Liver (tissue), 9 donors: ENCODE results near the gene RASSF1. TPM values are rescaled to one million over a fixed set of nuclear protein-coding genes. Genes with fewer than 3 reads are reported as not detected.
A peak's percentile ranks its signal among the peaks of the same experiment; 100 is the strongest.

Experiments
- DNase-seq: peaks from one replicate; pipeline ENCODE4 v3.0.0-alpha.2; 2017; ENCODE audit warnings: low spot score
- H3K27ac ChIP-seq, 2 donors: one replicate each; pipeline ENCODE4 v1.7.0; 2013; ENCODE audit warnings: inconsistent platforms in 2 of 2, low read length in 2 of 2, control low read depth in 1 of 2, low read depth in 1 of 2, mild to moderate bottlenecking in 1 of 2
- H3K27me3 ChIP-seq, 4 donors: one replicate each; pipeline versions ENCODE4 v1.6.1 to v1.7.0; 2013; ENCODE audit warnings: low read length in 3 of 4, inconsistent platforms in 1 of 4, mild to moderate bottlenecking in 1 of 4, moderate library complexity in 1 of 4; ENCODE audit not compliant: control insufficient read depth in 4 of 4, insufficient read depth in 4 of 4
- H3K36me3 ChIP-seq, 4 donors: one replicate each; pipeline versions ENCODE4 v1.6.1 to v1.7.0; 2013; ENCODE audit warnings: low read length in 3 of 4, mild to moderate bottlenecking in 3 of 4, low read depth in 1 of 4, moderate library complexity in 1 of 4; ENCODE audit not compliant: control insufficient read depth in 4 of 4, insufficient read depth in 3 of 4
- H3K4me1 ChIP-seq, 4 donors: one replicate each; pipeline versions ENCODE4 v1.6.1 to v1.7.0; 2013; ENCODE audit warnings: low read length in 3 of 4, mild to moderate bottlenecking in 3 of 4, moderate library complexity in 1 of 4; ENCODE audit not compliant: control insufficient read depth in 4 of 4, insufficient read depth in 4 of 4
- H3K4me3 ChIP-seq, 3 donors: one replicate each; pipeline versions ENCODE4 v1.6.1 to v1.7.0; 2013; ENCODE audit warnings: low read length in 3 of 3, control low read depth in 1 of 3, low read depth in 1 of 3, mild to moderate bottlenecking in 1 of 3
- H3K9ac ChIP-seq, 2 donors: one replicate each; pipeline ENCODE4 v1.7.0; 2013; ENCODE audit warnings: low read length in 2 of 2, mild to moderate bottlenecking in 2 of 2, moderate library complexity in 2 of 2, control low read depth in 1 of 2, low read depth in 1 of 2
- H3K9me3 ChIP-seq, 4 donors: one replicate each; pipeline versions ENCODE4 v1.6.1 to v1.7.0; 2013; ENCODE audit warnings: low read length in 3 of 4; ENCODE audit not compliant: control insufficient read depth in 4 of 4
- ATF3 ChIP-seq: IDR thresholded peaks from 2 replicates; pipeline ENCODE4 v1.6.1; 2016; ENCODE audit warnings: antibody characterized with exemption
- CTCF ChIP-seq: fragments of 150-350 bp; IDR thresholded peaks from 2 replicates; pipeline ENCODE4 v1.5.1; 2017; ENCODE audit warnings: improper control_type of control experiment, low read depth, low read length; ENCODE audit not compliant: missing input control
- EGR1 ChIP-seq, 2 donors: IDR thresholded peaks; 2 replicates each; pipeline ENCODE4 v1.6.1; 2016 to 2018; ENCODE audit warnings: antibody characterized with exemption in 2 of 2, low read depth in 2 of 2
- FOXA1 ChIP-seq: IDR thresholded peaks from 2 replicates; pipeline ENCODE4 v1.6.1; 2016; ENCODE audit warnings: antibody characterized with exemption
- FOXA2 ChIP-seq: IDR thresholded peaks from 2 replicates; pipeline ENCODE4 v1.6.1; 2016; ENCODE audit warnings: antibody characterized with exemption
- GABPA ChIP-seq, 2 donors: IDR thresholded peaks in 1 of 2; conservative IDR thresholded peaks in 1 of 2; 2 replicates each; pipeline ENCODE4 v1.6.1; 2016; ENCODE audit warnings: antibody characterized with exemption in 2 of 2, mild to moderate bottlenecking in 1 of 2, moderate library complexity in 1 of 2
- HNF4A ChIP-seq, 2 donors: conservative IDR thresholded peaks; 2 replicates each; pipeline ENCODE4 v1.6.1; 2016; ENCODE audit warnings: antibody characterized with exemption in 2 of 2, mild to moderate bottlenecking in 2 of 2
- HNF4G ChIP-seq: IDR thresholded peaks from 2 replicates; pipeline ENCODE4 v1.6.1; 2016; ENCODE audit warnings: antibody characterized with exemption
- JUND ChIP-seq, 2 donors: IDR thresholded peaks; 2 replicates each; pipeline ENCODE4 v1.6.1; 2016; ENCODE audit warnings: antibody characterized with exemption in 2 of 2
- MAX ChIP-seq: IDR thresholded peaks from 2 replicates; pipeline ENCODE4 v1.6.1; 2016; ENCODE audit warnings: antibody characterized with exemption
- NR2F2 ChIP-seq: IDR thresholded peaks from 2 replicates; pipeline ENCODE4 v1.6.1; 2016; ENCODE audit warnings: antibody characterized with exemption
- RAD21 ChIP-seq, 2 donors: IDR thresholded peaks; 2 replicates each; pipeline ENCODE4 v1.6.1; 2016; ENCODE audit warnings: antibody characterized with exemption in 2 of 2, mild to moderate bottlenecking in 2 of 2
- REST ChIP-seq: IDR thresholded peaks from 2 replicates; pipeline ENCODE4 v1.6.1; 2016; ENCODE audit warnings: antibody characterized with exemption, mild to moderate bottlenecking
- RXRA ChIP-seq, 2 donors: IDR thresholded peaks; 2 replicates each; pipeline ENCODE4 v1.6.1; 2017 to 2018; ENCODE audit warnings: antibody characterized with exemption in 2 of 2, mild to moderate bottlenecking in 1 of 2
- SP1 ChIP-seq: IDR thresholded peaks from 2 replicates; pipeline ENCODE4 v1.6.1; 2018; ENCODE audit warnings: antibody characterized with exemption, mild to moderate bottlenecking
- TAF1 ChIP-seq: conservative IDR thresholded peaks from 2 replicates; pipeline ENCODE4 v1.6.1; 2016; ENCODE audit warnings: antibody characterized with exemption, mild to moderate bottlenecking
- YY1 ChIP-seq: IDR thresholded peaks from 2 replicates; pipeline ENCODE4 v1.6.1; 2016; ENCODE audit warnings: antibody characterized with exemption, mild to moderate bottlenecking
- WGBS: extraction: QIAGEN DNeasy Blood & Tissue Kit; methylation state at CpG from one replicate; pipeline ENCODE4 v1.1.7; 2013; 5-methylcytosine and 5-hydroxymethylcytosine counted together
- polyA plus RNA-seq, 2 donors: library from polyadenylated mRNA; stranded (reverse) in 1 of 2; unstranded in 1 of 2; fragments of 200-250 nt in 1 of 2; fragments of >200 nt in 1 of 2; fragmentation: Nextera tagmentation in 1 of 2; extraction: Ambion mirVana in 1 of 2; gene quantifications; one replicate each; pipeline versions ENCODE4 v1.2.1 to v1.2.3, GENCODE V29; 2013 to 2015
- total RNA-seq, 2 donors: library from RNA; depleted of rRNA; stranded (reverse); fragments of >200 nt; gene quantifications; one replicate each; pipeline ENCODE4 v1.2.3, GENCODE V29; 2014
- donor health status: healthy.
- donor health status: healthy.
- donor health status: healthy.
- donor health status: healthy.
- donor health status: healthy.

RASSF1 gene
- total and polyA plus RNA-seq, 4 donors: 6.5 to 13.2 (median 11.2) TPM

- Histone ChIP-seq H3K9me3 (no peaks in the 10 kb centered on the region), H3K4me3 (peak overlapping the region; percentile 81 to 96 (median 95)), H3K27me3 (no peaks in the 10 kb centered on the region), H3K36me3 (peaks cover 0 to 14% (median 4%) of the 10 kb centered on the region in 4 donors), H3K9ac (peak overlapping the region; percentile 86 to 97), H3K27ac (peak overlapping the region; percentile 98 to 99), H3K4me1 (peaks cover 15 to 66% (median 53%) of the 10 kb centered on the region in 4 donors)
- TF ChIP-seq CTCF (peak; percentile 19), FOXA1 (no peak)
- under 1% methylated on average over 45 of the region's 45 CpGs for WGBS
- DNase-seq: peak; percentile 77
Observed at GRCh38 chr3:50320853-50321335, 19.7 kb downstream of the RASSF1 start.

- Histone ChIP-seq H3K9me3 (no peaks in the 10 kb centered on the region), H3K27me3 (no peaks in the 10 kb centered on the region), H3K9ac (peak overlapping the region; percentile 86 to 97), H3K36me3 (peaks cover 0 to 10% (median 2%) of the 10 kb centered on the region in 4 donors), H3K4me1 (peaks cover 15 to 62% (median 53%) of the 10 kb centered on the region in 4 donors), H3K27ac (peak overlapping the region; percentile 98 to 99), H3K4me3 (peak overlapping the region; percentile 81 to 96 (median 95))
- no peak for DNase-seq
- 80% methylated on average over 29 of the region's 29 CpGs for WGBS
- TF ChIP-seq EGR1 (IDR thresholded peaks at IDR 0.05; ENCODE audit: low read depth in 2 of 2): no peak
- TF ChIP-seq RAD21 (IDR thresholded peaks at IDR 0.05): no peak
- TF ChIP-seq FOXA2: no peak
- no peak for TF ChIP-seq JUND (IDR thresholded peaks at IDR 0.05)
- TF ChIP-seq NR2F2: no peak
- TF ChIP-seq ATF3: no peak
- TF ChIP-seq MAX: no peak
Observed at GRCh38 chr3:50319894-50320625, 20.6 kb downstream of the RASSF1 start.

- Histone ChIP-seq H3K9ac (no peak overlapping the region), H3K36me3 (peaks cover 0 to 10% (median 2%) of the 10 kb centered on the region in 4 donors)
- no peak for TF ChIP-seq EGR1 (IDR thresholded peaks at IDR 0.05; ENCODE audit: low read depth in 2 of 2)
- TF ChIP-seq REST: no peak
- no peak for TF ChIP-seq TAF1
- TF ChIP-seq MAX: no peak
- TF ChIP-seq YY1: no peak
- no peak for TF ChIP-seq SP1
- TF ChIP-seq NR2F2: no peak
- no peak for TF ChIP-seq FOXA1
- no peak for TF ChIP-seq GABPA (IDR thresholded peaks at IDR 0.05 in 1 of 2, conservative IDR thresholded peaks at IDR 0.05 in 1 of 2)
- TF ChIP-seq RAD21 (IDR thresholded peaks at IDR 0.05): no peak
- TF ChIP-seq RXRA (IDR thresholded peaks at IDR 0.05): no peak
- no peak for TF ChIP-seq HNF4A (conservative IDR thresholded peaks at IDR 0.05)
- TF ChIP-seq CTCF: no peak
- TF ChIP-seq HNF4G: no peak
Observed at GRCh38 chr3:50319181-50319893, 21.3 kb downstream of the RASSF1 start.

More at GRCh38 chr3:50319181-50319893, 21.3 kb downstream of the RASSF1 start:
- Histone ChIP-seq H3K9me3 (no peaks in the 10 kb centered on the region), H3K27ac (no peak overlapping the region), H3K4me1 (peaks cover 15 to 55% (median 47%) of the 10 kb centered on the region in 4 donors), H3K4me3 (peak overlapping the region in 1 of 3 donors; percentile 96), H3K27me3 (no peaks in the 10 kb centered on the region)
- 87% methylated on average over 16 of the region's 16 CpGs for WGBS
- no peak for DNase-seq
